HepG2 (cell line): ENCODE data around the gene GPR33.

Experiments
- CEBPZ ChIP-seq: IDR thresholded peaks from 2 replicates; pipeline ENCODE4 v1.6.1; 2012; ENCODE audit warnings: low read length, improper control_type of control experiment
- CENPT ChIP-seq: sonication (generic); formaldehyde crosslinking; IDR thresholded peaks from 2 replicates; pipeline ENCODE4 v1.8.0; 2022; ENCODE audit warnings: low read depth, mild to moderate bottlenecking, moderate library complexity, missing genetic modification reagents
- CTCF ChIP-seq: sonication (generic); formaldehyde crosslinking; IDR thresholded peaks from 2 replicates; pipeline ENCODE4 v1.5.0; 2020; ENCODE audit warnings: mild to moderate bottlenecking, missing genetic modification reagents, moderate library complexity
- HCFC1 ChIP-seq: fragments of 150-350 bp; IDR thresholded peaks from 2 replicates; pipeline ENCODE4 v1.6.1; 2014; ENCODE audit warnings: low read depth, low read length
- NFIC ChIP-seq: IDR thresholded peaks from 2 replicates; pipeline ENCODE4 v1.6.1; 2012; ENCODE audit warnings: mild to moderate bottlenecking, low read length, inconsistent platforms
- NFYB ChIP-seq: sonication (generic); formaldehyde crosslinking; IDR thresholded peaks from 2 replicates; pipeline ENCODE4 v1.4.0; 2020; ENCODE audit warnings: missing genetic modification reagents
- NR2C2 ChIP-seq: sonication (generic); formaldehyde crosslinking; IDR thresholded peaks from 2 replicates; pipeline ENCODE4 v1.4.0; 2020; ENCODE audit warnings: missing genetic modification reagents, mild to moderate bottlenecking, moderate library complexity, borderline replicate concordance
- POLR2AphosphoS5 ChIP-seq: IDR thresholded peaks from 2 replicates; pipeline ENCODE4 v1.6.1; 2012; ENCODE audit warnings: low read depth, low read length
- TEAD3 ChIP-seq: optimal IDR thresholded peaks from 2 replicates; pipeline ENCODE3; 2016; ENCODE audit warnings: borderline replicate concordance
- TRIM22 ChIP-seq: fragments of 450-650 bp; IDR thresholded peaks from 2 replicates; pipeline ENCODE4 v1.6.1; 2017
- ZNF784 ChIP-seq: sonication (generic); formaldehyde crosslinking; IDR thresholded peaks from 2 replicates; pipeline ENCODE4 v1.5.1; 2020; ENCODE audit warnings: missing genetic modification reagents, mild to moderate bottlenecking, borderline replicate concordance

- TF ChIP-seq CEBPZ (no peak), NR2C2 (CRISPR knock-in tag) (no peak), POLR2AphosphoS5 (no peak), TRIM22 (no peak), CTCF (no peak), CENPT (CRISPR knock-in tag) (no peak), ZNF784 (CRISPR knock-in tag) (no peak), NFIC (no peak), HCFC1 (no peak), TEAD3 (CRISPR knock-in tag) (no peak), NFYB (CRISPR knock-in tag) (no peak)
Measured at GRCh38 chr14:31449136-31449535, 38.7 kb downstream of the GPR33 start.
